A549 (cell line): ENCODE data around the gene WNK4. TPM values are rescaled to one million over a fixed set of nuclear protein-coding genes. Genes with fewer than 3 reads are reported as not detected.

Source experiments
- ATAC-seq, 2 experiments: fragments of 200-7000 bp in 1 of 2; fragments of >200 bp in 1 of 2; cut with Nextera tagmentation in 1 of 2; cut with Tn5 transposase in 1 of 2; 3 replicates each; pipeline versions ENCODE4 v1.8.0 to v1.9.1; 2018 to 2020; ENCODE audit warnings: mild to moderate bottlenecking in 1 of 2, moderate library complexity in 1 of 2
- CTCF ChIA-PET: fragments of 300-600 bp; sonication (Branson Sonifier 250); formaldehyde crosslinking; extraction: SDS; loops from one replicate; lab custom pipeline; 2021; ENCODE audit warnings: antibody characterized with exemption, inconsistent platforms; lab: Yijun Ruan, JAX
- POLR2A ChIA-PET: fragments of 350-600 bp; formaldehyde crosslinking; extraction: SDS; loops from one replicate; lab custom pipeline; 2021; ENCODE audit warnings: antibody characterized with exemption, inconsistent platforms; lab: Yijun Ruan, JAX
- DNase-seq, 2 experiments: peaks; one replicate each; pipeline versions ENCODE4 v3.0.0 to v3.0.0-alpha.2; 2011 to 2016; ENCODE audit warnings: low read depth in 1 of 2, low spot score in 1 of 2
- FAIRE-seq: peaks from 2 replicates; lab custom pipeline; 2011; peaks lifted over from hg19 to GRCh38; lab: Jason Lieb, UNC
- H3K27ac ChIP-seq, 2 experiments: fragments of >200 bp; sonication (Bioruptor Twin); formaldehyde crosslinking; 3 replicates each; pipeline ENCODE4 v1.5.1; 2016 to 2017
- H3K4me1 ChIP-seq: fragments of >200 bp; sonication (Bioruptor Twin); formaldehyde crosslinking; 3 replicates; pipeline ENCODE4 v1.6.1; 2016
- H3K4me2 ChIP-seq: fragments of >200 bp; sonication (Bioruptor Twin); formaldehyde crosslinking; 3 replicates; pipeline ENCODE4 v1.6.1; 2016
- H3K4me3 ChIP-seq: fragments of >200 bp; sonication (Bioruptor Twin); formaldehyde crosslinking; 3 replicates; pipeline ENCODE4 v1.5.1; 2016
- H3K9me3 ChIP-seq: fragments of >200 bp; sonication (Bioruptor Twin); formaldehyde crosslinking; 3 replicates; pipeline ENCODE4 v1.6.1; 2016
- BCL3 ChIP-seq: fragments of >200 bp; sonication (Bioruptor Twin); formaldehyde crosslinking; IDR thresholded peaks from 3 replicates; pipeline ENCODE4 v1.6.1; 2016
- CEBPB ChIP-seq, 2 experiments: fragments of >200 bp in 1 of 2; sonication (Bioruptor Twin) in 1 of 2; formaldehyde crosslinking in 1 of 2; IDR thresholded peaks; 2 replicates each; pipeline ENCODE4 v1.6.1; 2012 to 2016
- ELK1 ChIP-seq: fragments of 150-350 bp; IDR thresholded peaks from 2 replicates; pipeline ENCODE4 v1.6.1; 2014; ENCODE audit warnings: low read depth, mild to moderate bottlenecking, low read length
- ESRRA ChIP-seq: fragments of 150-350 bp; IDR thresholded peaks from 2 replicates; pipeline ENCODE4 v1.6.1; 2014; ENCODE audit warnings: mild to moderate bottlenecking, low read length, borderline replicate concordance
- HDAC2 ChIP-seq: fragments of 200-600 bp; sonication (generic); IDR thresholded peaks from 2 replicates; pipeline ENCODE4 v1.6.1; 2016
- HEYL ChIP-seq: fragments of 250-450 bp; sonication (Bioruptor Pico); IDR thresholded peaks from 2 replicates; pipeline ENCODE4 v1.8.0; 2021; ENCODE audit warnings: mild to moderate bottlenecking, moderate library complexity
- HMGXB4 ChIP-seq: fragments of 250-450 bp; sonication (Bioruptor Pico); IDR thresholded peaks from 2 replicates; pipeline ENCODE4 v1.5.0; 2021; ENCODE audit warnings: mild to moderate bottlenecking, moderate library complexity, borderline replicate concordance
- HOXA7 ChIP-seq: fragments of 250-450 bp; sonication (Bioruptor Pico); IDR thresholded peaks from 2 replicates; pipeline ENCODE4 v1.5.0; 2020; ENCODE audit warnings: mild to moderate bottlenecking, moderate library complexity
- HOXB13 ChIP-seq: fragments of 250-450 bp; sonication (Bioruptor Pico); IDR thresholded peaks from 2 replicates; pipeline ENCODE4 v1.5.0; 2020; ENCODE audit warnings: low read depth, mild to moderate bottlenecking, moderate library complexity
- MAX ChIP-seq: IDR thresholded peaks from 2 replicates; pipeline ENCODE4 v1.6.1; 2012
- NPAS2 ChIP-seq: fragments of 250-450 bp; sonication (Bioruptor Pico); IDR thresholded peaks from 2 replicates; pipeline ENCODE4 v1.8.0; 2022; ENCODE audit warnings: mild to moderate bottlenecking, moderate library complexity, borderline replicate concordance
- PHF8 ChIP-seq: fragments of 200-600 bp; sonication (generic); IDR thresholded peaks from 2 replicates; pipeline ENCODE4 v1.6.1; 2016; ENCODE audit warnings: low read depth, mild to moderate bottlenecking, antibody characterized with exemption, moderate library complexity, borderline replicate concordance
- POLR2AphosphoS2 ChIP-seq: conservative IDR thresholded peaks from 2 replicates; pipeline ENCODE4 v1.6.1; 2012; ENCODE audit warnings: low read length, improper control_type of control experiment, inconsistent platforms
- RAD21 ChIP-seq, 2 experiments: fragments of >200 bp in 1 of 2; sonication (Bioruptor Twin) in 1 of 2; formaldehyde crosslinking in 1 of 2; IDR thresholded peaks in 1 of 2; conservative IDR thresholded peaks in 1 of 2; 2 replicates in 1 of 2; 3 replicates in 1 of 2; pipeline ENCODE4 v1.6.1; 2012 to 2018; ENCODE audit warnings: inconsistent platforms in 1 of 2
- REST ChIP-seq: fragments of 200-600 bp; sonication (generic); IDR thresholded peaks from 2 replicates; pipeline ENCODE4 v1.6.1; 2016; ENCODE audit warnings: antibody characterized with exemption, mild to moderate bottlenecking, moderate library complexity
- SREBF2 ChIP-seq: fragments of 450-650 bp; IDR thresholded peaks from 2 replicates; pipeline ENCODE4 v1.6.1; 2014; ENCODE audit warnings: mild to moderate bottlenecking, moderate library complexity
- USF2 ChIP-seq: fragments of 450-650 bp; IDR thresholded peaks from 2 replicates; pipeline ENCODE4 v1.6.1; 2014; ENCODE audit warnings: antibody characterized with exemption
- ZNF302 ChIP-seq: fragments of 250-450 bp; sonication (Bioruptor Pico); IDR thresholded peaks from 2 replicates; pipeline ENCODE4 v1.9.0; 2021; ENCODE audit warnings: inconsistent platforms, mild to moderate bottlenecking, moderate library complexity
- ZSCAN20 ChIP-seq: fragments of 250-450 bp; sonication (Bioruptor Pico); IDR thresholded peaks from 2 replicates; pipeline ENCODE4 v1.8.0; 2022; ENCODE audit warnings: mild to moderate bottlenecking, moderate library complexity
- WGBS: methylation state at CpG from one replicate; pipeline ENCODE4 v1.1.6; 2017; ENCODE audit errors: missing lambda C conversion rate; 5-methylcytosine and 5-hydroxymethylcytosine counted together
- polyA plus RNA-seq, 4 experiments: library from polyadenylated mRNA; depleted of rRNA in 3 of 4; stranded (reverse); fragments of >200 nt; fragmentation: RNase III in 1 of 4; extraction: RNeasy Plus Mini Kit Qiagen cat#74134 plus additional on column Dnase treatment in 1 of 4; gene quantifications; 2 replicates in 3 of 4; 3 replicates in 1 of 4; pipeline ENCODE4 v1.2.3, GENCODE V29; 2011 to 2017

The WNK4 gene
- polyA plus RNA-seq, 2 of the 4 experiments (the other 2 are of a cell fraction), result 1.1 to 1.5 TPM

GRCh38 chr17:42844761-42845555 is 64.5 kb downstream of the WNK4 start:
- WGBS, result 94% methylated on average over 23 of the region's 24 CpGs
- DNase-seq (no peak), FAIRE-seq (no peak), ATAC-seq (no peak)
- no peak overlapping the region for H3K4me2 ChIP-seq
- H3K4me1 ChIP-seq, result no peaks in the 10 kb centered on the region
- CTCF ChIA-PET, result interaction anchor here (0.5 to 20.4 kb wide), 25 partner anchors 9 to 271 kb away, joined by 3 to 372 read pairs (median 8); partner anchors contain the start of genes BECN1, PSME3, RPL27 and RUNDC1
- H3K4me3 ChIP-seq, result no peak overlapping the region
- no peak for TF ChIP-seq ZSCAN20 (CRISPR knock-in tag)
- no peak for TF ChIP-seq SREBF2
- TF ChIP-seq POLR2AphosphoS2, result no peak
- no peak for TF ChIP-seq MAX
- no peak for TF ChIP-seq USF2
- no peak for TF ChIP-seq BCL3
- no peak for TF ChIP-seq ELK1
- TF ChIP-seq HOXB13, result no peak
- TF ChIP-seq CEBPB (IDR thresholded peaks at IDR 0.05), result no peak
- no peak for TF ChIP-seq HOXA7 (CRISPR knock-in tag)
- no peak for TF ChIP-seq NPAS2 (CRISPR knock-in tag)
- no peak for TF ChIP-seq PHF8
- TF ChIP-seq REST, result no peak
- no peak overlapping the region for H3K27ac ChIP-seq
- POLR2A ChIA-PET, result interaction anchor here (1.0 to 1.4 kb wide), 2 partner anchors 21 to 84 kb away, joined by 3 to 5 read pairs; partner anchors contain the start of gene BECN1
- H3K9me3 ChIP-seq, result no peaks in the 10 kb centered on the region

- ATAC-seq, result no peak
- no peak for FAIRE-seq
- no peak for DNase-seq
- Histone ChIP-seq H3K4me1 (no peaks in the 10 kb centered on the region), H3K27ac (no peak overlapping the region), H3K4me3 (no peak overlapping the region), H3K4me2 (no peak overlapping the region), H3K9me3 (no peaks in the 10 kb centered on the region)
- no peak for TF ChIP-seq POLR2AphosphoS2
- no peak for TF ChIP-seq RAD21 (conservative IDR thresholded peaks at IDR 0.05 in 1 of 2, IDR thresholded peaks at IDR 0.05 in 1 of 2)
- no peak for TF ChIP-seq HOXB13
- TF ChIP-seq ZSCAN20 (CRISPR knock-in tag), result no peak
- no peak for TF ChIP-seq ESRRA
- TF ChIP-seq ELK1, result no peak
- TF ChIP-seq HDAC2, result no peak
- no peak for TF ChIP-seq HMGXB4 (CRISPR knock-in tag)
- no peak for TF ChIP-seq NPAS2 (CRISPR knock-in tag)
- TF ChIP-seq HEYL, result no peak
- no peak for TF ChIP-seq ZNF302 (CRISPR knock-in tag)
- no peak for TF ChIP-seq SREBF2
- ChIA-PET CTCF (interaction anchor here (0.9 to 20.4 kb wide), 16 partner anchors 8 to 271 kb away, joined by 3 to 372 read pairs (median 24); partner anchors contain the start of genes BECN1, PSME3 and RPL27), POLR2A (interaction anchor here (0.7 to 1.0 kb wide), 2 partner anchors 21 to 177 kb away, joined by 3 to 12 read pairs; partner anchors contain the start of genes BECN1 and VAT1)
- WGBS, result 91% methylated on average over 12 of the region's 12 CpGs
Observed at GRCh38 chr17:42845556-42845917, 65.1 kb downstream of the WNK4 start.
